Sigmoid colon (tissue), 7 donors: ENCODE measurements around the gene FKBP6. TPM values are rescaled to one million over a fixed set of nuclear protein-coding genes. Genes with fewer than 3 reads are reported as not detected.

Experiments
- DNase-seq: peaks from one replicate; pipeline ENCODE4 v3.0.0-alpha.2; 2019
- H3K27ac ChIP-seq, 4 donors: fragments of 200-600 bp; sonication (generic); one replicate each; pipeline ENCODE4 v1.5.1; 2016 to 2019; ENCODE audit warnings: mild to moderate bottlenecking in 1 of 4
- H3K27me3 ChIP-seq, 3 donors: fragments of 200-600 bp; sonication (generic); one replicate each; pipeline ENCODE4 v1.5.1; 2019; ENCODE audit warnings: mild to moderate bottlenecking in 1 of 3
- H3K36me3 ChIP-seq, 4 donors: fragments of 200-600 bp; sonication (generic); one replicate each; pipeline ENCODE4 v1.5.1; 2016 to 2019
- H3K4me1 ChIP-seq, 4 donors: fragments of 200-600 bp; sonication (generic); one replicate each; pipeline ENCODE4 v1.5.1; 2017 to 2019
- H3K4me3 ChIP-seq, 4 donors: fragments of 200-600 bp; sonication (generic); one replicate each; pipeline ENCODE4 v1.5.1; 2017 to 2019; ENCODE audit warnings: mild to moderate bottlenecking in 2 of 4, moderate library complexity in 1 of 4
- H3K9me3 ChIP-seq, 4 donors: fragments of 200-600 bp in 3 of 4; sonication (generic) in 3 of 4; one replicate each; pipeline versions ENCODE4 v1.5.1 to v1.6.1; 2013 to 2019
- EP300 ChIP-seq, 4 donors: sonication (generic); formaldehyde crosslinking; IDR thresholded peaks; one replicate each; pipeline ENCODE4 v1.6.1; 2017; ENCODE audit warnings: antibody characterized with exemption in 4 of 4
- POLR2A ChIP-seq, 2 donors: fragments of 450-650 bp; IDR thresholded peaks; one replicate each; pipeline ENCODE4 v1.6.1; 2016; ENCODE audit warnings: antibody characterized with exemption in 2 of 2, mild to moderate bottlenecking in 2 of 2, moderate library complexity in 2 of 2
- POLR2AphosphoS5 ChIP-seq, 4 donors: sonication (generic); formaldehyde crosslinking; IDR thresholded peaks; one replicate each; pipeline ENCODE4 v1.6.1; 2017; ENCODE audit warnings: antibody characterized with exemption in 4 of 4
- WGBS, 2 donors: extraction: QIAGEN DNeasy Blood & Tissue Kit; methylation state at CpG; one replicate each; pipeline ENCODE4 v1.1.7; 2013; 5-methylcytosine and 5-hydroxymethylcytosine counted together
- intact Hi-C: fragments of 100-400 bp; cut with DNase I; formaldehyde crosslinking; loops from one replicate; pipeline ENCODE4 v1.15.1; 2023
- polyA plus RNA-seq, 3 donors: library from polyadenylated mRNA; stranded (reverse); fragments of 200-250 nt; gene quantifications; one replicate each; pipeline ENCODE4 v1.2.3, GENCODE V29; 2013
- total RNA-seq, 4 donors: library from RNA; depleted of rRNA; stranded (reverse); fragments of >200 nt; gene quantifications; one replicate each; pipeline ENCODE4 v1.1.0, GENCODE V29; 2016
- TF ChIP-seq, protein P1 (sequence below), 4 experiments: fragments of 450-650 bp in 3 of 4; fragments of 200-600 bp in 1 of 4; IDR thresholded peaks; one replicate each; pipeline ENCODE4 v1.5.1; 2016 to 2019; ENCODE audit warnings: antibody characterized with exemption in 4 of 4, mild to moderate bottlenecking in 3 of 4, moderate library complexity in 2 of 4
- donor health status: healthy with polysubstance abuse.
- donor health status: Bipolar disorder and iron deficiency.
- donor health status: healthy.

FKBP6 gene
- total and polyA plus RNA-seq, 7 donors: not detected

DNA sequence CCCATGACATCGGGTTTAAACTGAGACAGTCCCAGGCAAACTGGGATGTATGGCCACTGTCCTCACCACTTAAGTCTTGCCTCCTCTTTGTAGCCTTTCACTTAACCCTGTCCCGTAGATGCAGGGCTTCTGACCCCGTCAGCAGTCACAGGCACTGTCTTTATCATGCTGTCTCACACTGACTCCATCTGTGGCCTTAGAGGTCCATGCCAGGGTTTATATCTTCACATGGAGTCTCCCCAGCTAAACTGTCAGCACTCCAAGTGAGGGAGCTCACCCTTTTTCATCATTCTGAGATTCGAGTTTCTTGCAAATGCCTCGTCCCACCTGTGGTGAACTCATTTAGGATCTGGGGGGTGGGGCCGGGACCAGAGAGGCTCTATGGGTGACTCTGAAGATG is 2.8 kb downstream of the FKBP6 start:
- 78 to 80% methylated on average over 6 of the region's 6 CpGs for WGBS, 2 donors
- H3K27ac ChIP-seq: no peak overlapping the region

GRCh38 chr7:73332447-73332846 is 4.5 kb downstream of the FKBP6 start:
- Histone ChIP-seq H3K27me3 (peaks cover 0 to 6% (median 0%) of the 10 kb centered on the region in 3 donors), H3K9me3 (no peaks in the 10 kb centered on the region), H3K27ac (no peak overlapping the region), H3K36me3 (no peaks in the 10 kb centered on the region), H3K4me3 (no peak overlapping the region), H3K4me1 (no peaks in the 10 kb centered on the region)
- no peak for TF ChIP-seq POLR2AphosphoS5 (IDR thresholded peaks at IDR 0.05)
- no peak for TF ChIP-seq POLR2A (IDR thresholded peaks at IDR 0.05)
- no peak for TF ChIP-seq EP300 (IDR thresholded peaks at IDR 0.05)
- TF ChIP-seq, protein P1, sequence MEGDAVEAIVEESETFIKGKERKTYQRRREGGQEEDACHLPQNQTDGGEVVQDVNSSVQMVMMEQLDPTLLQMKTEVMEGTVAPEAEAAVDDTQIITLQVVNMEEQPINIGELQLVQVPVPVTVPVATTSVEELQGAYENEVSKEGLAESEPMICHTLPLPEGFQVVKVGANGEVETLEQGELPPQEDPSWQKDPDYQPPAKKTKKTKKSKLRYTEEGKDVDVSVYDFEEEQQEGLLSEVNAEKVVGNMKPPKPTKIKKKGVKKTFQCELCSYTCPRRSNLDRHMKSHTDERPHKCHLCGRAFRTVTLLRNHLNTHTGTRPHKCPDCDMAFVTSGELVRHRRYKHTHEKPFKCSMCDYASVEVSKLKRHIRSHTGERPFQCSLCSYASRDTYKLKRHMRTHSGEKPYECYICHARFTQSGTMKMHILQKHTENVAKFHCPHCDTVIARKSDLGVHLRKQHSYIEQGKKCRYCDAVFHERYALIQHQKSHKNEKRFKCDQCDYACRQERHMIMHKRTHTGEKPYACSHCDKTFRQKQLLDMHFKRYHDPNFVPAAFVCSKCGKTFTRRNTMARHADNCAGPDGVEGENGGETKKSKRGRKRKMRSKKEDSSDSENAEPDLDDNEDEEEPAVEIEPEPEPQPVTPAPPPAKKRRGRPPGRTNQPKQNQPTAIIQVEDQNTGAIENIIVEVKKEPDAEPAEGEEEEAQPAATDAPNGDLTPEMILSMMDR (IDR thresholded peaks at IDR 0.05): no peak
- intact Hi-C loops: no loop called here
- WGBS, 2 donors: 70 to 76% methylated on average over 6 of the region's 6 CpGs
- DNase-seq: no peak

More for the DNA sequence above, 2.8 kb downstream of the FKBP6 start:
- intact Hi-C loops: no loop called here
- Histone ChIP-seq H3K27me3 (peaks cover 0 to 6% (median 0%) of the 10 kb centered on the region in 3 donors), H3K36me3 (no peaks in the 10 kb centered on the region), H3K9me3 (no peaks in the 10 kb centered on the region), H3K4me3 (no peak overlapping the region), H3K4me1 (no peaks in the 10 kb centered on the region)
- no peak for DNase-seq
- TF ChIP-seq POLR2AphosphoS5 (IDR thresholded peaks at IDR 0.05): no peak
- TF ChIP-seq POLR2A (IDR thresholded peaks at IDR 0.05): no peak
- TF ChIP-seq EP300 (IDR thresholded peaks at IDR 0.05): no peak
- TF ChIP-seq, protein P1 (IDR thresholded peaks at IDR 0.05): no peak

DNA sequence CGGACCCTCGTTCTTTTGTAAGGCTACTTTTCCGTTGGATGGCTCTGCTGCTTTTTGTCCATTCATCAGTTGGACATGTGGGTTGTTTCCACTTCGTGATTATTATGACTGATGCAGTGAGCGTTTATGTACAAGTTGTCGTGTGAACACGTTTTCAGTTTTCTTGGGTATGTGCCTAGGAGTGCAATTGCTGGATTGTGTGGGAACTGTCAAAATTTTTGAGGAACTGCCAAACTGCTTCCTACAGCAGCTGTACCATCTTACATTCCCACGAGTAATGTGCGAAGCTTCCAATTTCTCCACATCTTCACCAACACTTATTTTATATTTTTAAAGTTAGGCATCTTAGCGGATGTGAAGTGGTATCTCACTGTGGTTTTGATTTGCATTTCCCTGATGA is 10.4 kb downstream of the FKBP6 start:
- Histone ChIP-seq H3K9me3 (no peaks in the 10 kb centered on the region), H3K36me3 (no peaks in the 10 kb centered on the region), H3K27me3 (no peaks in the 10 kb centered on the region), H3K27ac (no peak overlapping the region), H3K4me1 (peaks cover 0 to 10% (median 6%) of the 10 kb centered on the region in 4 donors), H3K4me3 (no peak overlapping the region)
- DNase-seq: no peak
- intact Hi-C loops: no loop called here
- 69 to 80% methylated on average over 10 of the region's 10 CpGs for WGBS, 2 donors
- TF ChIP-seq POLR2AphosphoS5 (IDR thresholded peaks at IDR 0.05): no peak
- TF ChIP-seq POLR2A (IDR thresholded peaks at IDR 0.05): no peak
- TF ChIP-seq EP300 (IDR thresholded peaks at IDR 0.05): no peak
- TF ChIP-seq, protein P1 (IDR thresholded peaks at IDR 0.05): no peak

- H3K36me3 ChIP-seq: no peaks in the 10 kb centered on the region
- 92 to 93% methylated on average over 7 of the region's 7 CpGs for WGBS, 2 donors
- H3K27ac ChIP-seq: no peak overlapping the region
- no peaks in the 10 kb centered on the region for H3K9me3 ChIP-seq
- H3K4me3 ChIP-seq: no peak overlapping the region
- H3K4me1 ChIP-seq: peaks cover 0 to 10% (median 6%) of the 10 kb centered on the region in 4 donors
- TF ChIP-seq, protein P1 (IDR thresholded peaks at IDR 0.05): no peak
- TF ChIP-seq POLR2AphosphoS5 (IDR thresholded peaks at IDR 0.05): no peak
- TF ChIP-seq POLR2A (IDR thresholded peaks at IDR 0.05): no peak
- no peak for TF ChIP-seq EP300 (IDR thresholded peaks at IDR 0.05)
- H3K27me3 ChIP-seq: no peaks in the 10 kb centered on the region
- intact Hi-C loops: loop anchor here (10.0 kb wide), 1 partner anchor 54 kb away; no protein-coding TSS in a partner anchor
- DNase-seq: no peak
These were observed 12.6 kb downstream of the FKBP6 start for GRCh38 chr7:73340514-73340913.

DNA sequence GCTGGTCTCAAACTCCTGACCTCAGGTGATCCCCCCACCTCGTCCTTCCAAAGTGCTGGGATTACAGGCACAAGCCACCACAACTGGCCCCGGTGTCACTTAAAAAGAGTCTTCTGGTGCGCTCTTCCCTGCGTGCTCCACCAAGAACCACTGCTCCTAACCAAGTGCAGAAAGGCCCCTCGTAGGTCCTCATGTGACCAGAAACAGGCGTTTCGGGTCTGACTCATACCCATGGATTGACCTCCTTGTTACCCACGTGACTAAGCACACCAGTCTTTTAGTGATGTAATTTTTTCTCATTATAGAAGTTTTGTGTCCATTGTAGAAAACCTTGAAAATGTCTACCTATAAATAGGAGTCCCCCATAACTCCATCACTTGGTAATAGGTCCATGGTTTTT is 13.9 kb downstream of the FKBP6 start:
- DNase-seq: no peak
- 59 to 74% methylated on average over 8 of the region's 8 CpGs for WGBS, 2 donors
- peaks cover 0 to 10% (median 6%) of the 10 kb centered on the region in 4 donors for H3K4me1 ChIP-seq
- no peak overlapping the region for H3K27ac ChIP-seq
- intact Hi-C loops: loop anchor here (2.0 to 10.0 kb wide), 2 partner anchors 53 to 109 kb away; no protein-coding TSS in a partner anchor
- no peaks in the 10 kb centered on the region for H3K9me3 ChIP-seq
- H3K36me3 ChIP-seq: no peaks in the 10 kb centered on the region
- no peak for TF ChIP-seq EP300 (IDR thresholded peaks at IDR 0.05)
- TF ChIP-seq POLR2AphosphoS5 (IDR thresholded peaks at IDR 0.05): no peak
- no peak for TF ChIP-seq POLR2A (IDR thresholded peaks at IDR 0.05)
- TF ChIP-seq, protein P1 (IDR thresholded peaks at IDR 0.05): no peak
- no peaks in the 10 kb centered on the region for H3K27me3 ChIP-seq
- H3K4me3 ChIP-seq: no peak overlapping the region
